Measurements from ENCODE around the gene NMT1.
A peak's percentile ranks its signal among the peaks of the same experiment; 100 is the strongest.

NMT1 gene

GRCh38 chr17:45060797-45061605, at the start of gene NMT1:
Gene NMT1 (plus strand): TSS chr17:45061317. CDS start chr17:45061330, 13 bp downstream.
- DNase-seq (ENCODE audit: low spot score), result peak; percentile 99

DNA sequence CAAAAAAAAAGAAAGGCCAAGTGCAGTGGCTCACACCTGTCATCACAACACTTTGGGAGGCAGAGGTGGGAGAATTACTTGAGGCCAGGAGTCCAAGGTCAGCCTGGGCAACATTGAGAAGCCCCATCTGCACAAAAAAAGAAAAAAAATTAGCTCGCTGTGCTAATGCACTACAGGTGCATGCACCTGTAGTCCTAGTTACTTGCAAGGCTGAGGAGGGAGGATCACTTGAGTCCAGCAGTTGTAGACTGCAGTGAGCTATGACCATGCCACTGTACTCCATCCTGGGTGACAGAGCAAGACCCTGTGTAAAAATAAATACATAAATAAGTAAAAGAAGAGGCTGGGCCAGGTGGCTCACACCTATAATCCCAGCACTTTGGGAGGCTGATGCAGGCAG, 49.4 kb upstream of the NMT1 start:
- no peak for DNase-seq (ENCODE audit: low spot score)

GRCh38 chr17:45013021-45013997, 47.8 kb upstream of the NMT1 start:
- DNase-seq (ENCODE audit: low spot score), result no peak

GRCh38 chr17:45016237-45016636, 44.9 kb upstream of the NMT1 start:
- DNase-seq (ENCODE audit: low spot score), result no peak

GRCh38 chr17:45016823-45017222, 44.3 kb upstream of the NMT1 start:
- DNase-seq (ENCODE audit: low spot score), result no peak

DNA sequence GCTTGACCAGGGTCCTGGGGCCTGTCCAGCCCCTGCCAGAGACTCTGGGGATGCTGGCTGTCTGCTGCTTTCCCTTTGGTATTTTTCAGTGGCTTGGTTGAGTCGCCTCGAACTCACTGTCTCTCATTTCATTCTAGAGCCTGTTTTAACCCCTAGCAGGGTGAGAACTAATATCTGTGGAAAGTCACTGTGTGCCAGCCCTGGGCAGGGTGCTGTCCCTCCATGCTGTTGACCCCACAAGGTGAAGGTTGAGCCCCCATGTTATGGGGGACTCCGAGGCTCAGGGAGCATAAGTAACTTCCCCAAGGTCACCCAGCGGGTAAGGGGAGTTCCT, 42.6 kb upstream of the NMT1 start:
- no peak for DNase-seq (ENCODE audit: low spot score)

GRCh38 chr17:45018848-45019711, 42.0 kb upstream of the NMT1 start:
- DNase-seq (ENCODE audit: low spot score), result no peak

GRCh38 chr17:45020354-45021138, 40.6 kb upstream of the NMT1 start:
- DNase-seq (ENCODE audit: low spot score), result no peak

DNA sequence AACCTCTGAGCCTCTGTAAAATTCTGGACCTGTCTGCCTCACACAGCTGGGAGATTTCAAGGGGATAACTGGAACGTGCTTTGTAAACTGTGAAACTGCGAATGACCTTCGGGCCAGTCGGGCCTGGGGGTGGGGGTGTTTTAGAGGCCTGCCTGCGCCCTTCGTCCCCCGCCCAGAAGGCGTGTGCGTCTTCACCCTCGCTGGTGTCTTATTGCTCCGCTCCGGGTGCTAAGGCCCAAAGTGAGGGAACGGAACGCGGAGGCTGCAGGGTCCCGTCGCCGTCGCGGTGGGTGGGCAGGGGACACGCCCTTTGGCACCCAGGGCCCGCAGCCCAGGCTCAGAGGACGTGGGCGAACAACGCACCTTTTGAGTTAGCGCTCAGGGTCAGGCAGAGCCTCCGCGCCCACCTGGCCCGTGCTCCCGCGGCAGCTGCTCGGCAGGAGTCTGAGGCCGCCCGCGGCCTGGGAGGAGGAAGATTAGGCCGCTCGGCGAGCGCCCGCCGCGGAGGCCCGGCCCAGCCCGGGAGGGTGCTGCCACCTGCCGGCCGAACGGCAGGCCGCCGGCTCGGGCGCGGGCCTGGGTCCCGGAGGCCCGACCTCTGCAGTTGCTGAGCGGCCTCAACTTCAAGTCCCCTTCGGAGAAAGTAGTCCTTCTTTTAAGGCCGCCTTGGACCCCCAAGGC, 39.4 kb upstream of the NMT1 start:
- DNase-seq (ENCODE audit: low spot score), result no peak

- no peak for DNase-seq (ENCODE audit: low spot score)
Measured at GRCh38 chr17:45022288-45022648, 38.8 kb upstream of the NMT1 start.

DNA sequence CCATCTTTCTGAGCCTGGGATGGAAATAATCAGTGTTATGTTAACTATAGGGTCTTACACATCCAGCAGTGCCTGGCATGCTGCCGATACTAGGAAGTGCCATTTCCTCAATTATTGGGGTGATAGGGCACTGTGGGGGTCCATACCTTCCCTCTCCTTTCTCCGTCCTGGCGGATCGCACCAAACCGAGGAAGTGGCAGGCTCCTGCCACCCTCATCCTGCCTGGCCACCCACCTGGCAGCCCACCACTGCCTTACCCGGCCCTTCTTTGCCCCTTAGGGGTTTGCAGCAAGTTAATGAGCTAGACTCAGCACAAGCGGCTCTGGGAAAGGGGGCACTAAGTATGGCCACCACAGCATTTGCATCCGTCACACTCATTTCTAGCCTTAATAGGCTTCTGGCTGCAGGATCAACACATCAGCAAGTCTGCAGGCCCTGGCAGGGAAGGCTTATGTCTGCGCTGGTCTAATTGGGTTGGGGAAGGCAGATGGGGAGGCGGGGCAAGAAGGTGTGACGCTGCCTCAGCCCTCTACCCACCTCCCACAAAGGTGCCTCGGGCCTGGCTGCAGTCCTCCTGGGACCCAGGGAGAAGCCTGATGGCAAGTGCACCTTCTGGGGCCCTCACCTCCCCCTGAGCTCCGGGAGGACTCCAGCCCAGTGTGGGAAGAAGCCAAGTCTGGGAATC, 38.3 kb upstream of the NMT1 start:
- no peak for DNase-seq (ENCODE audit: low spot score)

- DNase-seq (ENCODE audit: low spot score), result no peak
Measured at GRCh38 chr17:45029096-45029495, 32.0 kb upstream of the NMT1 start.

GRCh38 chr17:45029758-45030423, 31.2 kb upstream of the NMT1 start:
- no peak for DNase-seq (ENCODE audit: low spot score)

GRCh38 chr17:45030733-45031132, 30.4 kb upstream of the NMT1 start:
- no peak for DNase-seq (ENCODE audit: low spot score)

DNA sequence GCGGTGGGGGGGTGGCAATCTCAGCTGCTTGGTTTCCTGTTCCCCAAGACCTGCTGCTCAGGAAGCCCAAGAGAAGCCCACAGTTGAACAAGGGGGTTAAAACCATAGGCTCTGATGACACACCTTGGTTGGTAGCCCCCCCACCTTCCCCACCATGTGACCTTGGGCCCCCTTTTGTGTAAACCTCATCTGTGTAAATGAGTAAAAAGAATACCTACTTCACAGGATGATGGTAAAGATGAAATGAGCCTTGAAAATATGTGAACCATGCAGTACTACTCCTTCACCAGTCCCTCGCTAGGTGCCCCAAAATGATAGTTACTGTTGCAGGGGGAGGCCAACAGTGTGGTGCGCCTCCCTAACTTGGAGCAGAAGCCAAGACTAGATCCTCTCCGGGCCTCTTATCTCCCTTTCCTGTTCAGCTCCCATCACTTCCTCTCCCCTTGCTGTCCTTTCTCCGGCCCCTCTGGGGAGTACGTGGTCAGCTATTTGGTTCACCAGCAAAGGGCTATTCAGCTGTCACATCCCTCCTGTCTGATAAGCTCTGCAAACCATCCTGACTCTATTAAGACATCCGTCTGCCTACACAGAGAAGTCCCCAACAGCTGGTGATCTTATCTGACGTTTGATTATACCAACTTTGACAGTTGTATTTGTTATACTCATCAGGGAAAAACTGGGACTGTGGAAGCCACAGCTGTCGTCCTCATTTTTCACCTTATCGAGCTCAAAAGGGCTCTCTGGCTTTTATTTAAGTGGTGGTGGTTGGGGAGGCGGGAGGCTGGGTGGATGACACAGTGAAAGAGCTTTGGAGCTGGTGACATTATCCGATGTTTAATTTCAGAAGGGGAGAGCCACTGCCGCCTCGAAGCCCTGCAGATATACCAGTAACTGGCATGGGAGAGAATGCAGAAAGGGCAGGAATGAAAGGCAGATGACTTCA, 29.6 kb upstream of the NMT1 start:
- DNase-seq (ENCODE audit: low spot score), result no peak

GRCh38 chr17:45032174-45032541, 29.0 kb upstream of the NMT1 start:
- no peak for DNase-seq (ENCODE audit: low spot score)

DNA sequence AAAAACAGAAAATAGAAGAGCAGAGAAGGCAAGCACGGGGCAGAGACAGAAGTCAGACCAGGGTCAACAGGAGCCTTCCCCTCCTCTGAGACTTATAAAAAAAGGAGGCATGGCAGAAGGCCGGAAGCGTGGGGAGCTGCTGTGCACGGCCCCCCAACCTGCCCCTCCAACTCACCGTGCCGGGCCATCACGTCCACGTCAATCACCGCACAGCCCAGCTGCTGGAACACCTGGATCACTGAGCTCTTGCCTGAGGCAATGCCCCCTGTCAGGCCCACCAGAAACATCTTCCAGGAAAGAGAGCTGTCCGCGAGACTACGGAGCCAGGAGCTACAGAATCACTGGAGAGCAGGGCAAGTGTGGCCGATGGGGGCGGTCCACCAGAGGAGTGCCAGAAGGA, 26.5 kb upstream of the NMT1 start:
- DNase-seq (ENCODE audit: low spot score), result no peak

DNA sequence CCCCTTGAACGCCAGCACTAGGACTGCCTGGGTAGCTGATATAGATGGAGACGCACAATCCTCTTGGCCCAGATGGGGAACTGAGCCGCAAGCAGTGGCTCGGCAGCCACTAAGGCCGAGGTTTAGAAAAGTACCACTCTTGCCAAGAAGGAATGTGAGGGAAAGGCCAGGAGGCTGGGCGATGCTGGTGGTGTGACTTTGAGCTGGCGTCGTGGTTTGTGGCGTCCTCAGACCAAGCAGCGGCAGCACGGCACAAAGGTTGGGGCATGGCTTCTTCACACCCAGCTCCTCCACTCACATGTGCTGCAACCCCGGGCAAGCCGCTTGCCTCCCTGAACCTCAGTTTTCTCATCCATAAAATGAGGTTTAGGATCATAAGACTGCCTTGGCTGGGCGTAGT, 25.3 kb upstream of the NMT1 start:
- no peak for DNase-seq (ENCODE audit: low spot score)

DNA sequence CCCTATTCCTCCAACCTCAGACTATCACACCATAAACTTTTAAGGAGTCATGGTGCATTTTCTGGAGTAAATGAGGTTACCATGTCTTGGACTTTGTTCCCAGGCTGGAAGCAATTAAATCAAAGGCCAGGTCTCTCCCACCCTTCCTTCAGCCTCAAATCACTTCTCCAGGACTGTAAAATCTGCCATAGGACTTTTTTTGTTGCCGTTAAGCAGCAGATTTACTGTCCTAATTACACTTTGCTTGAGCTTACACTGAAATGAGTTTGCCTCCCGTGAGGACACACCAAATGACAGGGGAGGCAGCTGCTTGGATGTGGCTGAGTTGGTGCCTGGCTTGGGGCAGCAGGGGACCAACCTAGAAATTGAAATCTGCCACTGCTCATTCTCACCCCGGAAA, 24.4 kb upstream of the NMT1 start:
- DNase-seq (ENCODE audit: low spot score), result no peak

Data from globus pallidus (tissue), 1 donor.